ENCODE measurements around the gene XXYLT1.
A peak's percentile ranks its signal among the peaks of the same experiment; 100 is the strongest.
"Not testable (repeated sequence)": the region's sequence is repeated elsewhere in the genome, so short reads cannot be mapped to it uniquely, and the experiment has no call there.

The XXYLT1 gene

GRCh38 chr3:195270817-195271409 lies at the start of gene XXYLT1:
Gene XXYLT1 (minus strand): TSS chr3:195271159. CDS start chr3:195271058, 101 bp downstream.
- DNase-seq: peak; percentile 83 to 86

- DNase-seq: no peak
These were observed 48.1 kb upstream of the XXYLT1 start for GRCh38 chr3:195319060-195319459.

DNA sequence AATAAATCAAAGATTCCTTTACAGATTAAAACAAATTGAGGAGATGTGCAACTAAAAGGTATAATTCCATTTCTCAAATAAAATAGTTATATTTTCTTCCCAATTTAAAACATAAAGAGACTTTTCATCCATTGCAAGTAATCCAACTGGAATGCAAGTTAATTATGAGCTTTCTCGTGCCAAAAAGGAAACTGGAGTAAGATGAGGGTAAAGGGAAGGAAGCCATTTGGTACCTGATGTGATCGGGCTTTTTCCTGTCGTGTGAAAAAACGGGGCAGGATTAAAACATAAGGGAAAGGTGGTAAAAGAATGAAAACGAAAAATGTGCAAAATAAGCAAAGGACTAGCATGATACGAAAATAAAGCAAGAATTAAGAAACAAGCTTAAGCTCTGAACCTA lies 41.8 kb upstream of the XXYLT1 start:
- no peak for DNase-seq

DNA sequence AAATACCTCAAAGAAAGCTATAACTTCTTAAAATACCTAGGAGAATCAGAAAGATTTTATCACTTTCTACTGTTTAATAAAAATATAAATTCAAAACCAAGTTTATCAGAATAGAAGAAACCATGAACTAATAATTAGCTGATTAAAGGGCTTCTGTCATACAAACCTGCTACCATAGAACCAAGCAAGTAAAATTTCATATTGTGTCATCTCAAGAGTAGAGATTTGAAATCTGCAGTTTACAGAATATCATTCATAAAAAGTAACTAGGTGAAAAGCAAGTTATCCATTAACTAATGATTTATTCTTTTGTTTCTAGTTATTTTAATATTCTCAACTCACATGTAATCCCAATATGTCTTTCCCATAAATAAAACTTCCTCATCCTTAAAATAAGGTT lies 36.8 kb upstream of the XXYLT1 start:
- no peak for DNase-seq

DNA sequence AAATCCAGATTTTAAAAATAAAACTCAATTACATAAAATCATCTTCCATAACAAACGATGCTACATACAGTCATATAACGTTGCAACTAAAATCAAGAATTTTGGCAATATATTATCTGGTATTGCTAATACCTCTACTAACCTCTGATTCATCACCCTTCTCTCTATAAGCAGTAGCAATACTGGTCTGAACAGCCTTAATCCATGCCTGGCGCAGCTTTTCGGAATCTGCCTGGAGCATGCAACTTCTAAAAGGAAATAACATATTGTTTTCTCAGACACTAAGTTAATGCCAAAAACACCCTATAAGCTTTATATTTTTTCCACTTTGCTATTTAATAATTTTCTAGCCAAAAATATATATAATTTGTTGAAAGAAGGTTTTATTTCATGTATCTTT lies 35.4 kb upstream of the XXYLT1 start:
- DNase-seq: no peak

DNA sequence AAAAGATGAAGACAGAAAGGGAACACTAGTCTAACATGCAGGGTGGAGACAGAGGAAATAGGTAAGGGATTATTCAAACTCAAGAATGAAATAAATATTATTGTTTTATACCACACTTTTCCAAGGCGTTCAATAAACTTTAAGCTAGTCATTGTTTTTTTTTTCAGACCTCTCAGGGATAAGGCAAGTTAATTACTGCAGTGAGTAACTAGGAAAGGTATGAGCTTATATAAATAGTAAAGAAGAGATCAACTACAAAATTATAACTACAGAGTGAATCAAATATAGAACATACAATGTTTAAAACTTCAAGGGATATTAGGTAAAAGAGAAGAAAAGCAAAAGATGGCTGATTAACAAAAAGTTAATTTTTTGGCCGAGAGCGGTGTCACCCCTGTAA lies 31.5 kb upstream of the XXYLT1 start:
- no peak for DNase-seq

DNA sequence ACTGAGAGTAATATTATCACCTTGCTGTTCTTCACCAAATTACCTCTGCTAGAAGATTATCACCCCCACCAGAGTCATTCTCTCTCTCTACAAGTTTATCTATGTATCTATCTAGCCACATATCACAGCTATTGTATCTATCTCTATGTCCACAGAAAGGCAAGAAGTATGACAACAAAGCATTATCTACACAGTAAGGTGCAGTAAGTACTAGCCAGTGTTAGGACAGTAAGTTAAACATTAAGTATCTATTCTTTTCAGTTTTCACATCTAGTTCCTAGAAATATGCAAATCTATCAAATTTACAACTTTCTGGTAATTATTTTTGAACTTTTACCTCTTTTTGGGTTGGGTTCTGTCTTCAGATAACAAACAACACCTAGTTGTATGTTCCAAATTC lies 26.5 kb upstream of the XXYLT1 start:
- no peak for DNase-seq

DNA sequence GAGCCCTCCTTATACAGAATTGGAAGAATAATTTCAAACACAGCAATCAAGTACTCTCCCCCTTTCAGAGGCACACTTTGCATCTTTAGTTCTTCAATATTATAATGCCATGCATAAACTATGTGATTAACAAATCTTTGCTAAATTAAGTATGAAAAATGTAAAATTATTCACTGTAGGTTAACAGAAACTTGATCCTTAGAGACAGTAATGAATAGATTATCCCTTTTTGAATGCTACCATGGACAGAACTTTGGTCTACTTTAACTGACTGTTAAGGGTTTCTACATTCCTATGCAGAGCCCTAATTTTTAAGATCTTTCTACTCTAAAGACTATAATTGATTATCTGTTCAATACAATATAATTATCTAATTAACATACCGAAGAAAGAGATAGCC lies 25.7 kb upstream of the XXYLT1 start:
- DNase-seq: no peak

DNA sequence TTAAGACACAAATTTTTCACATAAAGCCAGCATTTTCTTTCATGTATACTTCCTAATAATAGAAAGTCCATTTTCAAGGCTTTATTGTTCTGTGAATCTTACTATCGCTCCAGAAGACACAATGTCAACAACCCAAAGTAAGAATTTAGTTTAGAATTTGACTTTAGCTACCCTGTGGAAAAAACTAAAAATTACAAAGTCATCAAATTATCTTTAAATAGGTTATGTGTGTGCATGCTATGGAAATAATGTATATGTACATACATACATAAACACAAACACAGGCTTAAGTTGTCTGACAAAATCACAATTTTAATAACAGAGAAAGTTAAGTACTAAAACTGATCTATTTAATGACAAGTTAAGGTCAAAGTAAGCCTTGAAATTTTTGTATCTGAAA lies 20.2 kb upstream of the XXYLT1 start:
- no peak for DNase-seq

DNA sequence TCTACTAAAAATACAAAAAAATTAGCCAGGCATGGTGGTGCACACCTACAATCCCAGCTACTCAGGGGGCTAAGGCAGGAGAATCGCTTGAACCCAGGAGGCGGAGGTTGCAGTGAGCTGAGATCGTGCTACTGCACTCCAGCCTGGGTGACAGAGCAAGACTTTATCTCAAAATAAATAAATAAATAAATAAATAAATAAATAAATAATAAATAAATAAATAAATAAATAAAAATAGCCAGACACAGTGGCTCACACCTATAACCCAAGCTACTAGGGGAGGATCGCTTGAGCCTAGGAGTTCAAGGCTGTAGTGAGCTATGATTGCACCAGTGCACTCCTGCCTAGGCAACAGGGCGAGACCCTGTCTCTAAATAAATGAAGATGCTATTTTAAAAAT lies 19.7 kb upstream of the XXYLT1 start:
- not testable (repeated sequence) for DNase-seq

DNA sequence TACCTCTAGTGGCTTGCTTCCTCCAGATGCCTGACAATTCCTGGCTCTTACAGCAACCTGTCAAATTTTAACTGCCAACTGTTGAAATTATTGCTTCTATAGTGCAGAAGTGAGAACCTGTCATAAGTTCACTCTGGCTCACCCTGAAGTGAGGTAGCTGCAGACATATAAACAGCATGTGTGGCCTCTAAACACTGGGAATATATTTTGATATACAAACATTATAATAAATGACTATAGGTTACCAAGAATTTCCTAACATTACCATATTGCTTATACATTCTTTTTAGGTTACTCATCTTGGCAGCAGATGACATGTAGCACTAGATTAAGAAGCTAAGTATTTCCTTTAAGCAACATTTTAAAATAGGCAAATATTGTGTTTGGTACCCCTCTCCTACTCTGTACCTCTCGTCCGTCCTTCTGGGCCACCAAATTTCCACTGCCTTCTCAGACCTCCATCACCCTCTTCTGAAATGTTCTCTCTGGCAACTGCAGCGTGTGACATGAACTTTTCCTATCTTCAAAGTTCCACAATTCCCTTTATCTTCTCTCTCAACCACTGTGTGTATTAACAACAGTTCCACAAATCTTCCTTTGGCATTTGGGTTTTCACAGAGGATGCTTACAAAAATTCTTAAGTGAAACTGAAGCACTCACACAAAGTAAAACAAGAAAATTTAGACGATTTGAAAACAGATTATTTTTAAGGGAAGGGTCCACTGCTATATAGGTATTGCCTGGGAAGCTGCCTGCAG lies 15.3 kb upstream of the XXYLT1 start:
- DNase-seq: no peak

GRCh38 chr3:195285372-195285771 lies 14.4 kb upstream of the XXYLT1 start:
- DNase-seq: no peak

DNA sequence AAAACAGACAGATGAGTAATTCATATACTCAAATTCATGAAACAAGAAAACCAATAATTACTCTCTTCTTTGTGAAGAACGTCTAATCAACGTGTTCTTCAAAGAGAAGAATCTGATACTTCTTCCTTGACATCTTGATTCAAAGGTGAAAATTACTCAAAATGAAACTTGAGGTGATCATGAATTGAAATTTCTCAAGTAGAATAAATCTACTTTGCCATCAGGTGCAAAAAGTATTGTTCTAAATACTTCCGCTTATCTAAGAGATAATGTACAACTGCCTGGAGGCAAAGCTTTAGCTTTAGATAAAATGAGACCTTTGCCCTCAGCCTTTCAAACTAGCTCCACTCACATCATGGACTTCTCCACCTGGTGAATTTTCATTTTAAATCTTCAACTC lies 13.9 kb upstream of the XXYLT1 start:
- no peak for DNase-seq

GRCh38 chr3:195282961-195283360 lies 12.0 kb upstream of the XXYLT1 start:
- no peak for DNase-seq

GRCh38 chr3:195274259-195274966 lies 3.5 kb upstream of the XXYLT1 start:
- no peak for DNase-seq

- DNase-seq: peak; percentile 81
These were observed 668 bp upstream of the XXYLT1 start for GRCh38 chr3:195271410-195272243.

DNA sequence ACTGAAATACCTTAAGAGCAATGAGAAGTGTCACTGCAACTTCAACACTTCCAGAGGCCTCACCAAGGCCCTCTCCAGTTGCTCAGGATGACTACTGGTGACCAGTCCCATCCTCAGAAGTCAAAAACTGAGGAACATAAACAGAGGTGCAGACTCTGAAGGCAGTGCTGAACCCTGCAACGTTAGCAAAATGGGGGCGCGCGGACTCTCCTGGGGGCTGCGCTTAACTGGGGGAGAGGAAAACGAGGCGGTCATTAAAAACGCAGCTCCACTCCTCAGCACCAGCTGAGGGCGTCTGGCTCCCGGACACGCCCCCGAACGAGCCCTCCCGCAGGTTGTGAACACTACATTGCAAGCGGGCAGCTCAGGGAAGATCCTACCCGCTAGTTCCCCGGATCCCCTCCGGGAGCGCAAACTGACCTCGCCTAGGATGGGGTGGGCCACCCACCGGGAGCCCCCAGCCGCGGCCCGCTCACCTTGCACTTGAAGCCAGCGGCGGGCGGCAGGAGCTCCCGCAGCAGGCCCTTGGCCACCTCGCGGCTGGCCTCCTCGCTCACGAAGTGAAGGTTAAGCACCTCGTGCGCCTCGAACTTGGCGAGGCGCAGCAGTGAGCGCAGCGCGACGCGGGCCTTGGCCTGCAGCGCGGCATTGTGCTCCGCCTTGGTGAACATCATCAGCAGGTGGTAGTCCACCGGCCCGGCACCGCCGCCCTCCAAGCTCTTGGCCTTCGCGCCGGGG lies 711 bp downstream of the XXYLT1 start:
- DNase-seq: peak; percentile 26 to 33

DNA sequence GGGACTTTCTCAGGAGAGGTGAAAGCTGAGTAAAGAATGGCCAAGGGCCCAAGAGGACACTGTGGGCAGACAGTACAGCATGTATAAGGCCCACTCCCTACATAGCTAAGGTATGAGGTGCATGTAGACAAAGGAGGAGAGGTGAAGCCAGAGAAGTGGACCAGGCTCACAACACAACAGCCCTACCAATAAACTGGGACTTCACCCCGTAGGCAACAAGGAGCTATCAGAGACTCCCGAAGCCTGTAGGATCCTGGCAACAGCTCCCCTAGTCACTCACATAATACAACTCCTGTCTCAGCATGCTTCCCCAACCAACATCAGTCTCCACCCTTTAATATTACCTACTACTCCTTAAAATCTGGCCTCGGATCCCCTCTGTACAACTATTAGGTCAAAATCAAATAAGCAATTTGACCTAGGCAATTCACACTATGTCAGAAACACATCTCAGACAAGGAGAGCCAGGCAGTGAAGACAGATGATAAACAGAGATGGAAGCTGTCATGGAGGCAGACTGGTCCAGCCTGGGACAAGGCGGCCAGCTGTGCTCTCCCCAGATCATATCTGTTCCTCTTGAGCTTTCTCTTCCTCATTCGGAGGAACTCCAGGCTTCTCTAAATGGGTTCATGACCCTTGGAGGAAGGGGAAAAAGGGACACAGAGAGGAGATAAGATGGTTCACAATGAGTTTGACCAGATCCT lies 1.4 kb downstream of the XXYLT1 start:
- no peak for DNase-seq

DNA sequence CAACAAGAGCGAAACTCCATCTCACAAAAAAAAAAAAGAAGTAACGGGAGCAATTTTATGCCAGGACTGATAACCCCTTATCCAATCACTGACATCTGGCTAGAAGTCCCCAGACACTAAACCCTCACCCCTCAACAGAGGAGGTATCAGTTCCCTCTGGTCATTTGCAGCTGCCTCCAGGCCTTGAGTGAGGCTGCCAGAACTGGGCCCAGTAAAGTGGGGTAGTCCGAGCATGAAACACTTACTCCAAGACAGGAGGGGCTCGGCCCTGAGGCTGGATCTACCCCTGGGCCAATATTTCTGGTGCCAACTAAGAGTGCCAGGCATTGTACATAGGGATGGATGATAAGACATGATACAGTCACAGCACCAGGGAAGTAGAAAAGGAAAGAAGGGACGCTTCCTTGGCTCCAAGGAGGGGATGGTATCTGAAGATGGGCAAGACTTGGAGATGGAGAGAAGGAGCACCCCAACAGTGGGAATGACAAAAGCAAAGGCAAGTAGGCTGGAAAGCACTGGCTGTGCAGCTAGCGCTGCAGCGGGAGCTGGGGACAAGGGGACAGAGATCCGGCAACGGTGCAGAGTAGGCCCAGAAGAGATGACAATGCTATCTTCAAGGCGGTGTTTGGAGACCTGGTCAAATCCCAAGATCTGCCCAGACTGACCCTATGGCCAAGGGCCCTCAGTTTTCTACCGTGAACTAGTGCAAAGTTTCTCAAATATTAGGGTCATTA lies 2.2 kb downstream of the XXYLT1 start:
- DNase-seq: no peak

DNA sequence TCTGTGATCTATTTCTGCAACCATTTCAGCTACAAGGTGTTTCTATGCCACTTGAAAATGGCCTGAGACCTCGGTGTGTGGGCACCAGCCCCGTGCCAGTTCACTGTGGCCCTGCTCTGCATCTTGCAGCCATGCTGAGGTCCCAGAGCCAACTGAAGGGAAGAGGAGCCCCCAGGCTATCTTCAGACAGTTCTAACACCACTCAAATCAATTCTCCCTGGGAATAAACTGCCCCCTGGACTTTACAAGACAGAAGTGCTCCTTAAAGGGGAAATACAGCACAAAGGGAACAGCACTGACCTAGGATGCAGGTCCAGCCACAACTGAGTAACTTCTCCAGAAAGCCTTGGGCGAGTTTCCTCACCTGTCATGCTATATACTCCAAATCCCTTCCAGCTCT lies 3.9 kb downstream of the XXYLT1 start:
- no peak for DNase-seq

DNA sequence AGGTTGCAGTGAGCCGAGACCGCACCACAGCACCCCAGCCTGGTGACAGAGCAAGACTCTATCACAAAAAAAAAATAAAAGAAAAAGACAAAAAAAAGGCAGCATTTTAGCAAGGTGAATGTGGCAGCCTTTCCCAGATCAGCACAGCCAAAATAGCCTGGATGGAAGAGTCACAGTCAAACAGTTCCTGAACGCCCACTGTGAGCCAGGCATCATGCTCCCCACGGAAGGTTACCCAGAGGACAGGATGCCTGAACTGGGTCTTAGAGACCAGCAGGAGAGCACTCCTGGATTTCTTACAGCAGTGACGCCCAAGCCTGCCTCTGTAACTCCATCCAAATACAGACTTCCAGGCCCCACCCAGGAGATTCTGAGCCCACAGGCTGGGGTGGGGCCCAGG lies 4.5 kb downstream of the XXYLT1 start:
- DNase-seq: no peak

Measured in activated CD4-positive, alpha-beta T cell treated with anti-CD3 and anti-CD28 coated beads, Interleukin-2, amount 50 U/mL, for 4 hours (primary cell).